H1 (cell line): ENCODE data around the gene SGO1. TPM values are rescaled to one million over a fixed set of nuclear protein-coding genes. Genes with fewer than 3 reads are reported as not detected.

ENCODE experiments used
- CTCF ChIA-PET: fragments of 300-600 bp; sonication (Branson Sonifier 250); formaldehyde crosslinking; loops from one replicate; lab custom pipeline; 2021; ENCODE audit not compliant: partially characterized antibody; lab: Charles Lee
- POLR2A ChIA-PET: fragments of 300-600 bp; sonication (Branson Sonifier 250); formaldehyde crosslinking; loops from one replicate; lab custom pipeline; 2021; ENCODE audit warnings: inconsistent platforms; ENCODE audit not compliant: partially characterized antibody; lab: Charles Lee
- DNase-seq, 2 experiments: peaks; one replicate each; pipeline versions ENCODE4 v3.0.0 to v3.0.0-alpha.2; 2010 to 2022; ENCODE audit warnings: low spot score in 2 of 2, low read depth in 1 of 2, mixed read lengths in 1 of 2
- FAIRE-seq: peaks from 2 replicates; lab custom pipeline; 2011; peaks lifted over from hg19 to GRCh38; lab: Jason Lieb, UNC
- H2AFZ ChIP-seq: 2 replicates; pipeline ENCODE4 v1.8.1; 2012; ENCODE audit warnings: low read length, inconsistent platforms
- H2AK5ac ChIP-seq: 2 replicates; pipeline ENCODE4 v1.6.1; 2013; ENCODE audit warnings: low read depth, low read length
- H2BK120ac ChIP-seq: replicated peaks from 2 replicates; pipeline ENCODE3; 2013; ENCODE audit warnings: low read depth, low read length, inconsistent platforms
- H2BK12ac ChIP-seq: 2 replicates; pipeline ENCODE4 v1.6.1; 2013; ENCODE audit warnings: low read depth, low read length
- H2BK15ac ChIP-seq: 2 replicates; pipeline ENCODE4 v1.6.1; 2013; ENCODE audit warnings: low read length
- H2BK20ac ChIP-seq: 2 replicates; pipeline ENCODE4 v1.6.1; 2013; ENCODE audit warnings: low read length
- H2BK5ac ChIP-seq: 2 replicates; pipeline ENCODE4 v1.6.1; 2013; ENCODE audit warnings: low read depth, low read length
- H3K14ac ChIP-seq: 2 replicates; pipeline ENCODE4 v1.6.1; 2013; ENCODE audit warnings: inconsistent platforms; ENCODE audit not compliant: insufficient read length
- H3K18ac ChIP-seq: 2 replicates; pipeline ENCODE4 v1.6.1; 2013; ENCODE audit warnings: low read length; ENCODE audit errors: extremely low read depth
- H3K23ac ChIP-seq: 2 replicates; pipeline ENCODE4 v1.6.1; 2013; ENCODE audit warnings: inconsistent platforms; ENCODE audit not compliant: insufficient read length
- H3K23me2 ChIP-seq: 2 replicates; pipeline ENCODE4 v1.6.1; 2013; ENCODE audit warnings: low read depth, low read length
- H3K27ac ChIP-seq: 2 replicates; pipeline ENCODE4 v1.6.1; 2011; ENCODE audit warnings: low read depth, low read length, inconsistent platforms
- H3K27me3 ChIP-seq, 4 experiments: replicated peaks in 1 of 4; 1 replicate in 1 of 4; 2 replicates in 3 of 4; pipeline versions ENCODE4 v1.6.1 to v1.8.1; 2011 to 2013; ENCODE audit warnings: low read length in 3 of 4, mild to moderate bottlenecking in 3 of 4, inconsistent platforms in 2 of 4, mixed read lengths in 2 of 4, moderate library complexity in 1 of 4; ENCODE audit not compliant: control insufficient read depth in 3 of 4, insufficient read depth in 3 of 4; ENCODE audit errors: extremely low read depth in 1 of 4
- H3K36me3 ChIP-seq, 4 experiments: 2 replicates each; pipeline versions ENCODE4 v1.6.1 to v1.8.1; 2011 to 2013; ENCODE audit warnings: mild to moderate bottlenecking in 4 of 4, low read length in 3 of 4, moderate library complexity in 2 of 4, control low read depth in 1 of 4, inconsistent platforms in 1 of 4; ENCODE audit not compliant: insufficient read depth in 4 of 4, control insufficient read depth in 2 of 4
- H3K4ac ChIP-seq: replicated peaks from 2 replicates; pipeline ENCODE3; 2013; ENCODE audit warnings: low read length, low read depth, mixed read lengths, inconsistent platforms; ENCODE audit not compliant: insufficient read length
- H3K4me1 ChIP-seq, 4 experiments: replicated peaks in 1 of 4; 1 replicate in 1 of 4; 2 replicates in 3 of 4; pipeline versions ENCODE4 v1.6.1 to v1.8.1; 2011 to 2013; ENCODE audit warnings: low read length in 3 of 4, inconsistent platforms in 2 of 4, mixed read lengths in 1 of 4; ENCODE audit not compliant: insufficient read depth in 4 of 4, control insufficient read depth in 3 of 4
- H3K4me2 ChIP-seq, 2 experiments: 2 replicates each; pipeline versions ENCODE4 v1.6.1 to v1.8.1; 2011 to 2013; ENCODE audit warnings: low read depth in 2 of 2, low read length in 2 of 2, control low read depth in 1 of 2, inconsistent platforms in 1 of 2, mild to moderate bottlenecking in 1 of 2; ENCODE audit not compliant: insufficient read depth in 1 of 2
- H3K4me3 ChIP-seq, 4 experiments: fragments of 200-600, 300-600 bp in 1 of 4; sonication (generic), shearing (Covaris generic), sonication (Bioruptor Twin) in 1 of 4; 2 replicates each; pipeline versions ENCODE4 v1.5.1 to v1.8.1; 2011 to 2016; ENCODE audit warnings: low read length in 4 of 4, low read depth in 3 of 4, control low read depth in 2 of 4, inconsistent platforms in 2 of 4, mild to moderate bottlenecking in 2 of 4, mixed read lengths in 1 of 4, moderate library complexity in 1 of 4; ENCODE audit not compliant: insufficient read depth in 2 of 4; ENCODE audit errors: extremely low read depth in 1 of 4
- H3K56ac ChIP-seq: replicated peaks from 2 replicates; pipeline ENCODE3; 2013; ENCODE audit warnings: low read depth, mild to moderate bottlenecking, mixed read lengths, low read length, inconsistent platforms; ENCODE audit not compliant: insufficient read length
- H3K79me1 ChIP-seq: 2 replicates; pipeline ENCODE4 v1.6.1; 2013; ENCODE audit warnings: low read depth, low read length, control low read depth
- H3K79me2 ChIP-seq, 2 experiments: 2 replicates each; pipeline versions ENCODE4 v1.6.1 to v1.8.1; 2012 to 2013; ENCODE audit warnings: low read length in 2 of 2, mild to moderate bottlenecking in 2 of 2, inconsistent platforms in 1 of 2; ENCODE audit not compliant: insufficient read depth in 2 of 2, control insufficient read depth in 1 of 2
- H3K9ac ChIP-seq, 4 experiments: replicated peaks in 1 of 4; 1 replicate in 1 of 4; 2 replicates in 3 of 4; pipeline versions ENCODE4 v1.6.1 to v1.8.1; 2011 to 2013; ENCODE audit warnings: low read depth in 3 of 4, low read length in 3 of 4, control low read depth in 2 of 4, mild to moderate bottlenecking in 2 of 4, moderate library complexity in 2 of 4, inconsistent platforms in 1 of 4; ENCODE audit errors: extremely low read depth in 1 of 4
- H3K9me3 ChIP-seq, 2 experiments: 2 replicates each; pipeline versions ENCODE4 v1.6.1 to v1.8.1; 2012 to 2013; ENCODE audit warnings: mild to moderate bottlenecking in 2 of 2, moderate library complexity in 2 of 2, control low read depth in 1 of 2, inconsistent platforms in 1 of 2, low read depth in 1 of 2, low read length in 1 of 2, mixed read lengths in 1 of 2; ENCODE audit not compliant: insufficient read depth in 2 of 2
- H4K20me1 ChIP-seq, 2 experiments: replicated peaks in 1 of 2; 2 replicates each; pipeline versions ENCODE3 to v1.8.1; 2011 to 2013; ENCODE audit warnings: inconsistent platforms in 2 of 2, low read length in 2 of 2, mild to moderate bottlenecking in 1 of 2; ENCODE audit not compliant: insufficient read depth in 2 of 2, control insufficient read depth in 1 of 2
- H4K5ac ChIP-seq: 2 replicates; pipeline ENCODE4 v1.6.1; 2013; ENCODE audit warnings: low read length, low read depth, mixed read lengths, inconsistent platforms; ENCODE audit not compliant: insufficient read length
- H4K8ac ChIP-seq: 2 replicates; pipeline ENCODE4 v1.8.0; 2013; ENCODE audit warnings: mild to moderate bottlenecking, moderate library complexity, low read length, inconsistent platforms; ENCODE audit not compliant: insufficient read depth; ENCODE audit errors: extremely low read depth
- H4K91ac ChIP-seq: replicated peaks from 2 replicates; pipeline ENCODE3; 2013; ENCODE audit warnings: low read length, mixed read lengths, inconsistent platforms; ENCODE audit not compliant: insufficient read length
- KDM4A ChIP-seq: IDR thresholded peaks from one replicate; pipeline ENCODE4 v1.7.1; 2012; ENCODE audit warnings: low read depth, mild to moderate bottlenecking, moderate library complexity, low read length, inconsistent platforms; ENCODE audit not compliant: severe bottlenecking
- NANOG ChIP-seq: IDR thresholded peaks from 2 replicates; pipeline ENCODE4 v1.6.1; 2011; ENCODE audit warnings: low read length, low read depth, mild to moderate bottlenecking, inconsistent platforms; ENCODE audit not compliant: insufficient read depth, poor library complexity, severe bottlenecking
- RNF2 ChIP-seq: fragments of 200-900, 300-1000 bp; sonication (generic); IDR thresholded peaks from 2 replicates; pipeline ENCODE4 v1.7.1; 2016; ENCODE audit warnings: borderline replicate concordance, low read depth, mild to moderate bottlenecking, antibody characterized with exemption, low read length; ENCODE audit not compliant: poor library complexity, severe bottlenecking; ENCODE audit errors: missing control alignments
- RXRA ChIP-seq: IDR thresholded peaks from 2 replicates; pipeline ENCODE4 v1.6.1; 2011; ENCODE audit warnings: low read depth, mild to moderate bottlenecking, low read length, moderate library complexity; ENCODE audit not compliant: insufficient read depth
- ZNF274 ChIP-seq: IDR thresholded peaks from 2 replicates; pipeline ENCODE4 v1.7.0; 2012; ENCODE audit warnings: low read length, borderline replicate concordance; ENCODE audit errors: extremely low read depth
- WGBS, 2 experiments: shearing (Covaris generic) in 1 of 2; methylation state at CpG; one replicate each; pipeline versions ENCODE4 v1.1.6 to v1.1.7; 2013 to 2015; ENCODE audit warnings: low lambda C conversion rate in 2 of 2, mixed read lengths in 2 of 2, inconsistent platforms in 1 of 2, low coverage in 1 of 2, missing lambda C conversion rate in 1 of 2; ENCODE audit not compliant: insufficient replicate concordance in 2 of 2, insufficient coverage in 1 of 2, insufficient read length in 1 of 2; ENCODE audit errors: extremely low coverage in 1 of 2, missing lambda C conversion rate in 1 of 2; 5-methylcytosine and 5-hydroxymethylcytosine counted together
- polyA plus RNA-seq, 7 experiments: library from polyadenylated mRNA; depleted of rRNA in 3 of 7; stranded (reverse) in 5 of 7; unstranded in 2 of 7; fragments of >200 nt in 5 of 7; fragments of 200-250 nt in 2 of 7; gene quantifications; 1 replicate in 5 of 7; 2 replicates in 1 of 7; 4 replicates in 1 of 7; pipeline versions ENCODE4 v1.2.1 to v1.2.3, GENCODE V29; 2011 to 2013; ENCODE audit warnings: missing spikeins in 2 of 7, mixed read lengths in 2 of 7
- total RNA-seq: library from RNA; stranded (reverse); fragmentation: NEBNext Ultra II Directional; extraction: Animal tissue kit (Norgen Biotek cat#: 25700); gene quantifications from 2 replicates; pipeline ENCODE4 v1.2.1, GENCODE V29; 2021

The SGO1 gene
- total and polyA plus RNA-seq, 2 of the 8 experiments (the other 6 are each of a cell fraction or from before 2014, with no cell fraction given): 6.9 to 36.4 TPM

DNA sequence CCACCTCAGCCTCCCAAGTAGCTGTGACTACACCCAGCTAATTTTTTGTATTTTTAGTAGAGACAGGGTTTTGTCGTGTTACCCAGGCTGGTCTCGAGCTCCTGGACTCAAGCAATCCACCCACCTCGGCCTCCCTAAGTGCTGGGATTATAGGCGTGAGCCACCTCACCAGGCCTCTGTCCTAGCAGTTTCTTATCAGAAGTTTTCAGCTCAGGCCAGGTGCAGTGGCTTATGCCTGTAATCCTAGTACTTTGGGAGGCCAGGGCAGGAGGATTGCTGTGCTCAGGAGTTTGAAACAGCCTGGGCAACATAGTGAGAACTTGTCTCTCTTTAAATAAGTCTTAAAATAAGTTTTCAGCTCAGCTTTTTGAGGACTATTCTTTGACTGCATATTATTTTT, 48.4 kb downstream of the SGO1 start:
- H3K9me3 ChIP-seq: no peaks in the 10 kb centered on the region
- H3K4me2 ChIP-seq: no peak overlapping the region
- H3K23me2 ChIP-seq: 0 out of 2 replicates have a peak, but pooled peaks cover 2% of the 10 kb centered on the region
- CTCF ChIA-PET: no interaction called here
- H2AK5ac ChIP-seq: no peak overlapping the region
- H3K27ac ChIP-seq: no peak overlapping the region
- H2BK5ac ChIP-seq: no peak overlapping the region
- no peak overlapping the region for H2BK120ac ChIP-seq
- no peak overlapping the region for H2BK20ac ChIP-seq
- no peak overlapping the region for H2BK12ac ChIP-seq
- no peak overlapping the region for H3K4me3 ChIP-seq
- 93% methylated on average over 4 of the region's 4 CpGs; no CpG with 5 or more reads in 1 of the 2 experiments for WGBS, 2 experiments
- H3K9ac ChIP-seq: no peak overlapping the region
- no peak overlapping the region for H2BK15ac ChIP-seq
- H3K36me3 ChIP-seq: no peaks in the 10 kb centered on the region
- no peak overlapping the region for H3K4ac ChIP-seq
- no peaks in the 10 kb centered on the region for H3K27me3 ChIP-seq
- no peak overlapping the region for H3K14ac ChIP-seq
- no peaks in the 10 kb centered on the region for H3K79me2 ChIP-seq
- H4K8ac ChIP-seq: no peak overlapping the region
- no peaks in the 10 kb centered on the region for H4K20me1 ChIP-seq
- POLR2A ChIA-PET: no interaction called here
- H3K79me1 ChIP-seq: no peaks in the 10 kb centered on the region
- H4K5ac ChIP-seq: no peak overlapping the region
- no peak overlapping the region for H2AFZ ChIP-seq
- no peak overlapping the region for H3K23ac ChIP-seq
- H3K18ac ChIP-seq: no peak overlapping the region
- TF ChIP-seq RNF2 (no peak), NANOG (no peak), KDM4A (no peak), ZNF274 (no peak), RXRA (no peak)
- TF ChIP-seq, all 59 proteins: peak for 0
- Histone ChIP-seq H4K91ac (no peak overlapping the region), H3K4me1 (no peaks in the 10 kb centered on the region; a peak in 1 of 7 replicates), H3K56ac (no peak overlapping the region)
- no peak for FAIRE-seq
- no peak for DNase-seq
